GM12801 (cell line): ENCODE results near the gene ATG7.

Experiments
- CTCF ChIP-seq: IDR thresholded peaks from one replicate; pipeline ENCODE4 v1.5.1; 2011; ENCODE audit warnings: control low read depth; ENCODE audit not compliant: insufficient read length; ENCODE audit errors: extremely low read depth

ATG7 gene

GRCh38 chr3:11271986-11272904 is at the start of gene ATG7:
Gene ATG7, plus strand, starts transcription at chr3:11272397. Its CDS starts 26,299 bp downstream, at chr3:11298696.
- no peak for TF ChIP-seq CTCF

- TF ChIP-seq CTCF: no peak
These were observed 48.2 kb upstream of the ATG7 start for GRCh38 chr3:11224010-11224409.

- TF ChIP-seq CTCF: no peak
These were observed 47.3 kb upstream of the ATG7 start for GRCh38 chr3:11224870-11225229.

- TF ChIP-seq CTCF: no peak
These were observed 46.2 kb upstream of the ATG7 start for GRCh38 chr3:11226042-11226370.

- TF ChIP-seq CTCF: no peak
These were observed 44.2 kb upstream of the ATG7 start for GRCh38 chr3:11228041-11228440.

- no peak for TF ChIP-seq CTCF
These were observed 42.1 kb upstream of the ATG7 start for GRCh38 chr3:11230125-11230524.

- TF ChIP-seq CTCF: no peak
These were observed 41.4 kb upstream of the ATG7 start for GRCh38 chr3:11230832-11231231.
